ENCODE results near the gene TLDC2. TPM values are rescaled to one million over a fixed set of nuclear protein-coding genes. Genes with fewer than 3 reads are reported as not detected.
A peak's percentile ranks its signal among the peaks of the same experiment; 100 is the strongest.

TLDC2 gene
- total and polyA plus RNA-seq, 4 donors: 0.36 to 4.1 TPM; not detected in 2

DNA sequence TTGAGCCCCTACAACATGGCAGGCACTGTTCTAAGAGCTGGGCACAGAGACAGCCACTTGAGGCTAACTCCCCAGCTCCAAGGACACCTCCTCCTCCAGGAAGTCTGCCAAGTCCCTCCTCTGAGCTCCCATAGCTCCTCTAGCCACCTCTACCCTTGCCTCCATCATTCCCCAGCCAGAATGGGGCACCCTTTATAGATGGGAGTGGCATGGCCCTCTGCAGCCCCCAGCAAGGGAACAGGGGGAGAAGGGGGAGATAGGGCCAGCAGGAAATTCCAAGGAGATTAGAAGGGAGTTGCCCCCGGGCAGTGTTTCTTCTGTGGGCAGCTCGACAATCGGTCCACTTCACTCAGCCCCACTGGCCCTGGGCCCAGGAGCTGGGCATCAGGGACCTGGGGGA, 19.7 kb upstream of the TLDC2 start:
- intact Hi-C loops (cut with DNase I): no loop called here
- ATAC-seq (ENCODE audit: low FRiP score): no peak

DNA sequence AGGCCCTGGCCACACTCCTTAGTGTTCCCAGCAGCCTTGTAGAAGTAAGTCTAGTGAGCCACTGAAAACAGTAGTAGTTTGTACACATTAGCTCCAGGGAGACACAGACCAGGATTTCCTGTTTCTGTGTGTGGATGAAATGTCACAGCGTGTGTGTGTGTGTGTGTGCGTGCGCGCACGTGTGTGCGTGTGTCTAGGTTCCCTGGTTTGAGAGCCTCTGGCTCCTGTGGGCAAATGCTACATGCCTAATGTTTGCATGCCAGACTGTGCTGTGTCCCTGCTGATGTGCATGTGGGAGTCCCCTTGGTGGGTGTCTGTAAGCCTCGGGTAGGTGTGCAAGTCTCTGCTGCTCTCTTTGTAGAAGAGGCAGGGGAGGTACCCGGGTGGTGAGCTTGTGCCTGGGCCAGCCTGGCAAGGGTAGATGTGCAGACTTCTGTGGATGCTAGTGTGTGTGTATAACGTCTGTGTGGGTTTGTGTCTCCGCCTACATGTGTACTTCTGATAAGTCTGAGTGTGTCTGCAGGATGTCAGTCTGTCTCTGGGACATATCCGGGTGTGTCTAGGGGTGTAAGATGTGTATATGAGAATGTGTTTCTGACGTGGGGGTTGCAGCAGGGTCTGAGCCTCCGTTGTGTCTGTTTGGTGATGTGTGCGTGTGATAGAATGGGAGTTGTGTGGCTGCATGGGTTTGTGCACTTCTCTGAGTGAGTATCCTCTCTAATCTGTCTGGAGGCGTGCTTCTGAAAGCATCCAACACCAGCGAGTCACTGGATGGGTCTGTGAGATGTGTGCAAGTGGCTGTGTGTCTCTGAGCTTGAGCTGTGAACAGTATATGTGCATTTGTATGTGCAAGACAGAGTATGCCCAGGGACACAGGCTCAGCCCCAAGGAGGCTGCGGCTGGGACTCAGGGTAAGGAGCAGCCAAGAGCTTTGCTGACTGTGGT, 19.0 kb upstream of the TLDC2 start:
- ATAC-seq (ENCODE audit: low FRiP score): no peak
- Histone ChIP-seq H3K27ac (ENCODE audit: low read depth in 1 of 2, low read length in 2 of 2) (peak overlapping the region in 1 of 2 donors; percentile 68), H3K36me3 (ENCODE audit: control insufficient read depth in 1 of 2, insufficient read depth in 2 of 2, low read length in 1 of 2) (no peaks in the 10 kb centered on the region), H3K4me3 (ENCODE audit: low read length in 2 of 2) (no peak overlapping the region), H3K27me3 (ENCODE audit: control insufficient read depth in 1 of 2, insufficient read depth in 2 of 2, low read length in 1 of 2) (no peaks in the 10 kb centered on the region), H3K9me3 (ENCODE audit: control insufficient read depth, low read length) (no peaks in the 10 kb centered on the region), H3K4me1 (ENCODE audit: control insufficient read depth in 1 of 2, insufficient read depth in 2 of 2, low read length in 2 of 2) (no peaks in the 10 kb centered on the region)
- DNase-seq: peak in 1 of 2 donors; percentile 71
- WGBS, 2 donors: 52 to 54% methylated on average over 17 of the region's 17 CpGs
- intact Hi-C loops (cut with DNase I): no loop called here

More for the DNA sequence above, 19.7 kb upstream of the TLDC2 start:
- Histone ChIP-seq H3K27ac (ENCODE audit: low read depth in 1 of 2, low read length in 2 of 2) (peak overlapping the region in 1 of 2 donors; percentile 68), H3K27me3 (ENCODE audit: control insufficient read depth in 1 of 2, insufficient read depth in 2 of 2, low read length in 1 of 2) (no peaks in the 10 kb centered on the region), H3K9me3 (ENCODE audit: control insufficient read depth, low read length) (no peaks in the 10 kb centered on the region), H3K4me3 (ENCODE audit: low read length in 2 of 2) (no peak overlapping the region), H3K36me3 (ENCODE audit: control insufficient read depth in 1 of 2, insufficient read depth in 2 of 2, low read length in 1 of 2) (no peaks in the 10 kb centered on the region), H3K4me1 (ENCODE audit: control insufficient read depth in 1 of 2, insufficient read depth in 2 of 2, low read length in 2 of 2) (no peaks in the 10 kb centered on the region)
- 0 to 11% methylated on average over 3 of the region's 3 CpGs for WGBS, 2 donors
- peak in 1 of 2 donors; percentile 69 for DNase-seq

DNA sequence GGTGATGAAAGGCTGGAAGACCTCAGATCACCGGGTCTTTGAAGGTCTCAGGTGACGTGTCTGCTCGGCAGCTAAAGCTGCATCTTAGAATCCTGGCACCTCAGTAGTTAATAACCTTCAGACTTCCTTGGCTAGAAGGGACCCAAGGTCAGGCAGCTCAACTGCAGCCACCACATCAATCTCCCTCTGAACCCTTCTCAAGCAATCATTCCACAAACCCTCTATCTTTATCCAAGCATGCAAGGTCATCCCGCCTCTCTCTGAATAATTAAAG, 16.7 kb upstream of the TLDC2 start:
- ATAC-seq (ENCODE audit: low FRiP score) (no peak), DNase-seq (no peak)
- Histone ChIP-seq H3K27ac (ENCODE audit: low read depth in 1 of 2, low read length in 2 of 2) (no peak overlapping the region), H3K4me1 (ENCODE audit: control insufficient read depth in 1 of 2, insufficient read depth in 2 of 2, low read length in 2 of 2) (no peaks in the 10 kb centered on the region), H3K9me3 (ENCODE audit: control insufficient read depth, low read length) (no peaks in the 10 kb centered on the region), H3K27me3 (ENCODE audit: control insufficient read depth in 1 of 2, insufficient read depth in 2 of 2, low read length in 1 of 2) (no peaks in the 10 kb centered on the region), H3K4me3 (ENCODE audit: low read length in 2 of 2) (no peak overlapping the region), H3K36me3 (ENCODE audit: control insufficient read depth in 1 of 2, insufficient read depth in 2 of 2, low read length in 1 of 2) (no peaks in the 10 kb centered on the region)
- WGBS, 2 donors: 86% methylated on average over 4 of the region's 4 CpGs
- intact Hi-C loops (cut with DNase I): no loop called here

DNA sequence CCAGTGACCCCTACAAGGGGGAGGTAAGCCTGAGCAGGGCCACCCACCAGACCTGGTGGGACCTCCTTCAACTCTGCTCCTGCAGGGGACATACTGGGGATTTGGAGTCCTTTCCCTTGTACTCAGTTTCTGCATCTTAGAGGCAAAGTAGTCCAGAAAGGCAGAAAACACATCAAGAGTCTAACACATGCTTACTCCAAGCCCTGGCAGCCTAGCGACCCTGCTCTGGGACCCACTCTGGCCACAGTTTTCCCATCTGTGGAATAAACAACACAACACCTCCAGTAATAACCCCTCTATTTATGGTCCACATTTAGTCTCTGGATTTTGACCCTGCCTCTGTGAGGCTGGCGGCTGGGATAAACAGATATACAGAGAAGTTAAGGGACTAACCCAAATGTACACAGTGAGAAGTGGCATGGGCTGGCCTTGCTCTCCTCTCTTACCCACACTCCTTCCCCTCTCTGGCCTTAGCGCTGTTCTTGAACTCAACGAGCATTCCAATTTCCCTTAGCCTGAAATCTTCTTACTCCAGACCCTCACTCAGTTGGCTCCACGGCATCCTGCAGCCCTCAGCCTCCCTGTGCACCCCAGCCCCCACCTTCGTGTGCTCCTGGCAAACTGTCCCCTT, 16.1 kb upstream of the TLDC2 start:
- H3K36me3 ChIP-seq (ENCODE audit: control insufficient read depth in 1 of 2, insufficient read depth in 2 of 2, low read length in 1 of 2): no peaks in the 10 kb centered on the region
- H3K27ac ChIP-seq (ENCODE audit: low read depth in 1 of 2, low read length in 2 of 2): no peak overlapping the region
- no peaks in the 10 kb centered on the region for H3K9me3 ChIP-seq (ENCODE audit: control insufficient read depth, low read length)
- DNase-seq (no peak), ATAC-seq (ENCODE audit: low FRiP score) (no peak)
- H3K4me1 ChIP-seq (ENCODE audit: control insufficient read depth in 1 of 2, insufficient read depth in 2 of 2, low read length in 2 of 2): no peaks in the 10 kb centered on the region
- no peak overlapping the region for H3K4me3 ChIP-seq (ENCODE audit: low read length in 2 of 2)
- H3K27me3 ChIP-seq (ENCODE audit: control insufficient read depth in 1 of 2, insufficient read depth in 2 of 2, low read length in 1 of 2): no peaks in the 10 kb centered on the region
- WGBS, 2 donors: 42 to 58% methylated on average over 6 of the region's 6 CpGs
- intact Hi-C loops (cut with DNase I): loop anchor here (5.0 to 10.0 kb wide), 4 partner anchors 33 to 395 kb away; no protein-coding TSS in a partner anchor

DNA sequence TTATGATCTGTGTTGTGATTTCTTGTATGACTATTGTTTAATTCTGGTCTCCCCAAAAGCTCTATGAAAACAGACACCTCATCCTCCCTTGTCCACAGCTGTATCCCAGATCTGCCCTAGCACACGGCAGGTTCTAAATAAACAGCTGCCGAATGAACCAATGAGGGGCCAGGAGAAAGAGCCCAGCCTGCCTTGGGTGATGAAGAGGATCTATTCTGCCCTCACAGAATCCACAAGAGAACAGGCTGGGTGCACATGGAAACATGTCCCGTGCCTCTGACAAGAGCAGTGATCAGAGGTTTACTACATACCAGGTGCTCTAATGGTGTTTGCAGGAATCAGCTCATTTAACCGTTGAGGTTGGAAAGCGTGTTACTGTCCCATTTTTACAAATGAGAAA, 15.6 kb upstream of the TLDC2 start:
- ATAC-seq (ENCODE audit: low FRiP score) (no peak), DNase-seq (no peak)
- WGBS, 2 donors: 44 to 52% methylated on average over 5 of the region's 5 CpGs
- H3K9me3 ChIP-seq (ENCODE audit: control insufficient read depth, low read length): no peaks in the 10 kb centered on the region
- no peaks in the 10 kb centered on the region for H3K4me1 ChIP-seq (ENCODE audit: control insufficient read depth in 1 of 2, insufficient read depth in 2 of 2, low read length in 2 of 2)
- no peaks in the 10 kb centered on the region for H3K36me3 ChIP-seq (ENCODE audit: control insufficient read depth in 1 of 2, insufficient read depth in 2 of 2, low read length in 1 of 2)
- intact Hi-C loops (cut with DNase I): loop anchor here (5.0 to 10.0 kb wide), 4 partner anchors 33 to 396 kb away; no protein-coding TSS in a partner anchor
- no peak overlapping the region for H3K27ac ChIP-seq (ENCODE audit: low read depth in 1 of 2, low read length in 2 of 2)
- no peaks in the 10 kb centered on the region for H3K27me3 ChIP-seq (ENCODE audit: control insufficient read depth in 1 of 2, insufficient read depth in 2 of 2, low read length in 1 of 2)
- H3K4me3 ChIP-seq (ENCODE audit: low read length in 2 of 2): no peak overlapping the region

DNA sequence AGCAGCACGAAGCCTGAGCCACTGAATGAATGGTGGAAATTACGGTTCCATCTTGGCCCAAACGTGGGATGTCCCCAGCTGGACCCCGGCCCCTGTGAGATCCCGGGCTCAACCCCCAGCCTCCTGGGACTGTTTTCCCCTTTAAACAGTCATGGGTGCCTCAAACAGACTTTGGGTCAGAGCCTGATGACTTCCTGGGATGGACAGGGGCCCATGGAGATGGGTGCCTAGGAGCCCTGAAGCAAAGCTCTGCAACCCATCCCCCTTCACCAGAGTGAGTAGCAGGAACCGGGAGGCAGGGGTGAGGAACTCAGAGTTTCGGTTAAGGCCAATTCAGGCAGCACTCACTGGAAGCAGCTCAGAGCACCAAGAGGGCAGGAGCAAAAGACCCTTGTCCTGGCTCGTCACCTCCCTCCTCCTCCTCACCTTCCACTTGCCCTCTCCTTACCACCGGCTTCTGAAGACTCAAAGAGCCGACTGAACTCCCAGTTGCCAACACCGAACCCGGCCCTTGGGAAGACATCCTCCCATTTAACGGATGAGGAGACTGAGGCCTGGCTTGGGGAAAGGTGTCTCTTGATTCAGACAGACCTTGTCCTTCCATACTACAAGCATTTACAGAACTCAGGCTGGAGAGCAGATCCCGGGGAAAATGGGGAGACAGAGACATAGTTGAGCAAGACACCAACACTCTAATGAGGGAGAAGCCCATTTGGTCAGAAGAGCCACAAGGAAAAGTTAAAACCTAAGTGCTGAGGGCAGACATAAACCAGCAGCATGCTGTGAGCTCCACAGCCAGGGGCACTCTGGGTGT, 14.9 kb upstream of the TLDC2 start:
- H3K4me1 ChIP-seq (ENCODE audit: control insufficient read depth in 1 of 2, insufficient read depth in 2 of 2, low read length in 2 of 2): no peaks in the 10 kb centered on the region

DNA sequence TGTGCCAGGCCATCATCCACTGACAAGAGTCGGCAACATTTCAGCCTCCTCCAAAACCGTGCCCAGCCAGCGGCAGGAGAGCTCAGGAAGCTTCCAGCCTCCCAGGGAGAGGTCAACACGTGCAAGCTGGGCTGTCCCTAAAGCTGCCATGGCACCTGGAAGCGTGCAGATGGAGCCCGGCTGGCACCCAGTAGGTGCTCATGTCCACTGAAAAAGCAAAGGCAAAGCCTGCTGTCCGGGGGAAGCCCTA, 14.4 kb upstream of the TLDC2 start:
- ATAC-seq (ENCODE audit: low FRiP score): no peak
- WGBS, 2 donors: 2 to 6% methylated on average over 7 of the region's 7 CpGs
- intact Hi-C loops (cut with DNase I): loop anchor here (5.0 to 10.0 kb wide), 4 partner anchors 34 to 397 kb away; no protein-coding TSS in a partner anchor

More for the DNA sequence above, 14.9 kb upstream of the TLDC2 start:
- Histone ChIP-seq H3K36me3 (ENCODE audit: control insufficient read depth in 1 of 2, insufficient read depth in 2 of 2, low read length in 1 of 2) (no peaks in the 10 kb centered on the region), H3K27me3 (ENCODE audit: control insufficient read depth in 1 of 2, insufficient read depth in 2 of 2, low read length in 1 of 2) (no peaks in the 10 kb centered on the region), H3K4me3 (ENCODE audit: low read length in 2 of 2) (no peak overlapping the region), H3K27ac (ENCODE audit: low read depth in 1 of 2, low read length in 2 of 2) (peak overlapping the region in 1 of 2 donors; percentile 10), H3K9me3 (ENCODE audit: control insufficient read depth, low read length) (no peaks in the 10 kb centered on the region)
- ATAC-seq (ENCODE audit: low FRiP score) (no peak), DNase-seq (no peak)
- WGBS, 2 donors: 63% methylated on average over 14 of the region's 14 CpGs
- intact Hi-C loops (cut with DNase I): loop anchor here (5.0 to 10.0 kb wide), 4 partner anchors 34 to 396 kb away; no protein-coding TSS in a partner anchor

DNA sequence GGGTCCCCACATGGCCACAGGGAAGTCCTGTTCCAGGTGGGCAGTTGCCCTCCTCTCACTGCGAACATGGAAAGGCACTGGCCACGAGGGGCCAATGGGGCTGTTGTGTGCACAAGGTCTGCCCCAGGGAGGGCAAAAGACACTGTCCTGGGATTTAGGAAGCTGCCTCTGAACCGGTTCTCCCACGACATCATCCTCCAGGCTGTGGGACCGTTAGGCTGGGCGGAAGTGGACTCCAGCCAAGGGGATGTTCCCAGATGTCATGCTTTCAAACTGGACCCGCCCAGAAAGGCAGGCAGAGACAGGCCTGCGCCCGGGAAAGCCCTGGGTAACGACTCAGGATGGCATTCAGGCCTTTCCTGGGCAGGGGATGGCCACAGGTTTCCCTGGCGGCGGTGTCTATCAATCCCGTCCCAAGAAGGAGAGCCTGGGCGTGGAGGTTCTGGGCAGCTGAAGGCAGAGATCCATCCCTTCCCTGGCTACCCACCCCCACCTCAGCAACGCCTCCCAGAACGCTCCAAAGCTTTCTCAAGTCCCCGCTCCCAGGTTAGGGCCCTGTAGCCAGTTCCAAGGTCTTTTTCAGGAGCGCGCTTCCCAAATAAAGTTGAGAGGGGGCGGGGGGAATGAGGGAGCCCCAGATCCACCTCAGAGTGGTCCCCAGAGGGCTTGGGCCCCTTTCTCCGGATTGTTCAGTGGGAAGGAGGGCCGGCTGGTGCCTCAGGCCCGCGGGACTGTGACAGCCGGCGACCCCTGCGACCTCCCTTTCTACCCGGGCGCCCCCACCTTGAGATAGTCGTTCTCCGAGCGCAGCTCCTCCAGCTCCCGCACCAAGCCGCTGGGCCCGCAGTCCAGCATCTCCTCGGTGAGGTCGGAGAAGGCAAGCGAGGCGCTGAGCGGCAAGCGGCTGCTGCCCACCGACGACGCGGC, 13.8 kb upstream of the TLDC2 start:
- H3K36me3 ChIP-seq (ENCODE audit: control insufficient read depth in 1 of 2, insufficient read depth in 2 of 2, low read length in 1 of 2): no peaks in the 10 kb centered on the region
- DNase-seq (peak; percentile 91 to 92), ATAC-seq (ENCODE audit: low FRiP score) (peak; percentile 71)
- peak overlapping the region in 1 of 2 donors; percentile 14 for H3K27ac ChIP-seq (ENCODE audit: low read depth in 1 of 2, low read length in 2 of 2)
- peak overlapping the region; percentile 78 to 84 for H3K4me3 ChIP-seq (ENCODE audit: low read length in 2 of 2)
- H3K27me3 ChIP-seq (ENCODE audit: control insufficient read depth in 1 of 2, insufficient read depth in 2 of 2, low read length in 1 of 2): no peaks in the 10 kb centered on the region
- intact Hi-C loops (cut with DNase I): loop anchor here (5.0 to 10.0 kb wide), 4 partner anchors 35 to 397 kb away; no protein-coding TSS in a partner anchor
- H3K4me1 ChIP-seq (ENCODE audit: control insufficient read depth in 1 of 2, insufficient read depth in 2 of 2, low read length in 2 of 2): no peaks in the 10 kb centered on the region
- H3K9me3 ChIP-seq (ENCODE audit: control insufficient read depth, low read length): no peaks in the 10 kb centered on the region
- WGBS, 2 donors: 4 to 5% methylated on average over 36 to 45 of the region's 45 CpGs

More for the DNA sequence above, 14.4 kb upstream of the TLDC2 start:
- Histone ChIP-seq H3K4me3 (ENCODE audit: low read length in 2 of 2) (no peak overlapping the region), H3K4me1 (ENCODE audit: control insufficient read depth in 1 of 2, insufficient read depth in 2 of 2, low read length in 2 of 2) (no peaks in the 10 kb centered on the region), H3K36me3 (ENCODE audit: control insufficient read depth in 1 of 2, insufficient read depth in 2 of 2, low read length in 1 of 2) (no peaks in the 10 kb centered on the region), H3K27me3 (ENCODE audit: control insufficient read depth in 1 of 2, insufficient read depth in 2 of 2, low read length in 1 of 2) (no peaks in the 10 kb centered on the region), H3K27ac (ENCODE audit: low read depth in 1 of 2, low read length in 2 of 2) (peak overlapping the region in 1 of 2 donors; percentile 2), H3K9me3 (ENCODE audit: control insufficient read depth, low read length) (no peaks in the 10 kb centered on the region)
- peak in 1 of 2 donors; percentile 58 for DNase-seq
